Measurements from ENCODE around the gene NPAP1. TPM values are rescaled to one million over a fixed set of nuclear protein-coding genes. Genes with fewer than 3 reads are reported as not detected.
"Not testable (repeated sequence)": the region's sequence is repeated elsewhere in the genome, so short reads cannot be mapped to it uniquely, and the experiment has no call there.

NPAP1 gene
- total and polyA plus RNA-seq, 4 donors = 0.13 TPM; not detected in 3

- H3K9me3 ChIP-seq (ENCODE audit: control insufficient read depth, low read length) = no peaks in the 10 kb centered on the region
- no peak overlapping the region for H3K4me3 ChIP-seq (ENCODE audit: low read length in 2 of 2)
- no peaks in the 10 kb centered on the region for H3K4me1 ChIP-seq (ENCODE audit: control insufficient read depth in 1 of 2, insufficient read depth in 2 of 2, low read length in 2 of 2)
- H3K27ac ChIP-seq (ENCODE audit: low read depth in 1 of 2, low read length in 2 of 2) = no peak overlapping the region
- ATAC-seq (ENCODE audit: low FRiP score) (no peak), DNase-seq (no peak)
- H3K36me3 ChIP-seq (ENCODE audit: control insufficient read depth in 1 of 2, insufficient read depth in 2 of 2, low read length in 1 of 2) = no peaks in the 10 kb centered on the region
- intact Hi-C loops (cut with DNase I) = no loop called here
- 59 to 64% methylated on average over 3 of the region's 3 CpGs for WGBS, 2 donors
- H3K27me3 ChIP-seq (ENCODE audit: control insufficient read depth in 1 of 2, insufficient read depth in 2 of 2, low read length in 1 of 2) = no peaks in the 10 kb centered on the region
These were observed 6.4 kb downstream of the NPAP1 start for GRCh38 chr15:24682002-24682401.

GRCh38 chr15:24682905-24683304 lies 7.3 kb downstream of the NPAP1 start:
- H3K36me3 ChIP-seq (ENCODE audit: control insufficient read depth in 1 of 2, insufficient read depth in 2 of 2, low read length in 1 of 2); intact Hi-C loops (cut with DNase I); H3K4me3 ChIP-seq (ENCODE audit: low read length in 2 of 2); ATAC-seq (ENCODE audit: low FRiP score); H3K27ac ChIP-seq (ENCODE audit: low read depth in 1 of 2, low read length in 2 of 2); DNase-seq; H3K27me3 ChIP-seq (ENCODE audit: control insufficient read depth in 1 of 2, insufficient read depth in 2 of 2, low read length in 1 of 2); H3K4me1 ChIP-seq (ENCODE audit: control insufficient read depth in 1 of 2, insufficient read depth in 2 of 2, low read length in 2 of 2); H3K9me3 ChIP-seq (ENCODE audit: control insufficient read depth, low read length): not testable (repeated sequence)
- WGBS, 2 donors = 45 to 53% methylated on average over 4 of the region's 4 CpGs

GRCh38 chr15:24683736-24684135 lies 8.2 kb downstream of the NPAP1 start:
- intact Hi-C loops (cut with DNase I) = no loop called here
- no peak overlapping the region for H3K27ac ChIP-seq (ENCODE audit: low read depth in 1 of 2, low read length in 2 of 2)
- H3K4me3 ChIP-seq (ENCODE audit: low read length in 2 of 2) = no peak overlapping the region
- 94 to 96% methylated on average over 1 of the region's 1 CpG for WGBS, 2 donors
- DNase-seq (no peak), ATAC-seq (ENCODE audit: low FRiP score) (no peak)
- no peaks in the 10 kb centered on the region for H3K36me3 ChIP-seq (ENCODE audit: control insufficient read depth in 1 of 2, insufficient read depth in 2 of 2, low read length in 1 of 2)
- no peaks in the 10 kb centered on the region for H3K9me3 ChIP-seq (ENCODE audit: control insufficient read depth, low read length)
- no peaks in the 10 kb centered on the region for H3K27me3 ChIP-seq (ENCODE audit: control insufficient read depth in 1 of 2, insufficient read depth in 2 of 2, low read length in 1 of 2)
- H3K4me1 ChIP-seq (ENCODE audit: control insufficient read depth in 1 of 2, insufficient read depth in 2 of 2, low read length in 2 of 2) = no peaks in the 10 kb centered on the region

- DNase-seq (no peak), ATAC-seq (ENCODE audit: low FRiP score) (no peak)
- Histone ChIP-seq H3K27ac (ENCODE audit: low read depth in 1 of 2, low read length in 2 of 2) (no peak overlapping the region), H3K4me1 (ENCODE audit: control insufficient read depth in 1 of 2, insufficient read depth in 2 of 2, low read length in 2 of 2) (no peaks in the 10 kb centered on the region), H3K27me3 (ENCODE audit: control insufficient read depth in 1 of 2, insufficient read depth in 2 of 2, low read length in 1 of 2) (no peaks in the 10 kb centered on the region), H3K4me3 (ENCODE audit: low read length in 2 of 2) (no peak overlapping the region), H3K9me3 (ENCODE audit: control insufficient read depth, low read length) (no peaks in the 10 kb centered on the region), H3K36me3 (ENCODE audit: control insufficient read depth in 1 of 2, insufficient read depth in 2 of 2, low read length in 1 of 2) (no peaks in the 10 kb centered on the region)
- 73 to 78% methylated on average over 1 of the region's 1 CpG for whole genome bisulfite sequencing, 2 donors
- intact Hi-C loops (cut with DNase I) = no loop called here
These were observed 8.7 kb downstream of the NPAP1 start for GRCh38 chr15:24684313-24684712.

- H3K4me3 ChIP-seq (ENCODE audit: low read length in 2 of 2) = no peak overlapping the region
- H3K36me3 ChIP-seq (ENCODE audit: control insufficient read depth in 1 of 2, insufficient read depth in 2 of 2, low read length in 1 of 2) = no peaks in the 10 kb centered on the region
- no peaks in the 10 kb centered on the region for H3K9me3 ChIP-seq (ENCODE audit: control insufficient read depth, low read length)
- H3K27ac ChIP-seq (ENCODE audit: low read depth in 1 of 2, low read length in 2 of 2) = no peak overlapping the region
- 68 to 74% methylated on average over 3 of the region's 3 CpGs for WGBS, 2 donors
- DNase-seq = no peak
- intact Hi-C loops (cut with DNase I) = no loop called here
- no peaks in the 10 kb centered on the region for H3K4me1 ChIP-seq (ENCODE audit: control insufficient read depth in 1 of 2, insufficient read depth in 2 of 2, low read length in 2 of 2)
- no peaks in the 10 kb centered on the region for H3K27me3 ChIP-seq (ENCODE audit: control insufficient read depth in 1 of 2, insufficient read depth in 2 of 2, low read length in 1 of 2)
- ATAC-seq (ENCODE audit: low FRiP score) = no peak
These were observed 20.6 kb downstream of the NPAP1 start for GRCh38 chr15:24696201-24696600.

GRCh38 chr15:24696842-24697241 lies 21.3 kb downstream of the NPAP1 start:
- ATAC-seq (ENCODE audit: low FRiP score) = no peak

GRCh38 chr15:24718289-24719082 lies 42.9 kb downstream of the NPAP1 start:
- Histone ChIP-seq H3K36me3 (ENCODE audit: control insufficient read depth in 1 of 2, insufficient read depth in 2 of 2, low read length in 1 of 2) (no peaks in the 10 kb centered on the region), H3K9me3 (ENCODE audit: control insufficient read depth, low read length) (peaks cover 2% of the 10 kb centered on the region), H3K4me1 (ENCODE audit: control insufficient read depth in 1 of 2, insufficient read depth in 2 of 2, low read length in 2 of 2) (no peaks in the 10 kb centered on the region), H3K27ac (ENCODE audit: low read depth in 1 of 2, low read length in 2 of 2) (no peak overlapping the region), H3K27me3 (ENCODE audit: control insufficient read depth in 1 of 2, insufficient read depth in 2 of 2, low read length in 1 of 2) (no peaks in the 10 kb centered on the region), H3K4me3 (ENCODE audit: low read length in 2 of 2) (no peak overlapping the region)
- DNase-seq = no peak
- WGBS, 2 donors = 58 to 66% methylated on average over 5 of the region's 5 CpGs
- ATAC-seq (ENCODE audit: low FRiP score) = no peak
- intact Hi-C loops (cut with DNase I) = no loop called here

More at GRCh38 chr15:24696842-24697241, 21.3 kb downstream of the NPAP1 start:
- no peaks in the 10 kb centered on the region for H3K4me1 ChIP-seq (ENCODE audit: control insufficient read depth in 1 of 2, insufficient read depth in 2 of 2, low read length in 2 of 2)
- H3K27me3 ChIP-seq (ENCODE audit: control insufficient read depth in 1 of 2, insufficient read depth in 2 of 2, low read length in 1 of 2) = no peaks in the 10 kb centered on the region
- no peak overlapping the region for H3K27ac ChIP-seq (ENCODE audit: low read depth in 1 of 2, low read length in 2 of 2)
- 58 to 59% methylated on average over 9 of the region's 9 CpGs for WGBS, 2 donors
- DNase-seq = no peak
- no peak overlapping the region for H3K4me3 ChIP-seq (ENCODE audit: low read length in 2 of 2)
- H3K9me3 ChIP-seq (ENCODE audit: control insufficient read depth, low read length) = no peaks in the 10 kb centered on the region
- H3K36me3 ChIP-seq (ENCODE audit: control insufficient read depth in 1 of 2, insufficient read depth in 2 of 2, low read length in 1 of 2) = no peaks in the 10 kb centered on the region
- intact Hi-C loops (cut with DNase I) = no loop called here

- H3K27me3 ChIP-seq (ENCODE audit: control insufficient read depth in 1 of 2, insufficient read depth in 2 of 2, low read length in 1 of 2) = no peaks in the 10 kb centered on the region
- ATAC-seq (ENCODE audit: low FRiP score) (no peak), DNase-seq (no peak)
- no peak overlapping the region for H3K27ac ChIP-seq (ENCODE audit: low read depth in 1 of 2, low read length in 2 of 2)
- intact Hi-C loops (cut with DNase I) = no loop called here
- no peak overlapping the region for H3K4me3 ChIP-seq (ENCODE audit: low read length in 2 of 2)
- no peaks in the 10 kb centered on the region for H3K4me1 ChIP-seq (ENCODE audit: control insufficient read depth in 1 of 2, insufficient read depth in 2 of 2, low read length in 2 of 2)
- H3K9me3 ChIP-seq (ENCODE audit: control insufficient read depth, low read length) = peaks cover 5% of the 10 kb centered on the region
- H3K36me3 ChIP-seq (ENCODE audit: control insufficient read depth in 1 of 2, insufficient read depth in 2 of 2, low read length in 1 of 2) = no peaks in the 10 kb centered on the region
- 71 to 73% methylated on average over 2 of the region's 2 CpGs for WGBS, 2 donors
These were observed 54.2 kb downstream of the NPAP1 start for GRCh38 chr15:24729760-24730159.

All from aorta (tissue), 5 donors.